ENCODE results near the gene STK32C.
"Not testable (repeated sequence)": the region's sequence is repeated elsewhere in the genome, so short reads cannot be mapped to it uniquely, and the experiment has no call there.

STK32C gene

GRCh38 chr10:132228616-132229015, 79.1 kb downstream of the STK32C start:
- H3K36me3 ChIP-seq (replicated peaks): no peaks in the 10 kb centered on the region
- H3K27me3 ChIP-seq (ENCODE audit: low read depth): no peaks in the 10 kb centered on the region
- no peak for DNase-seq (ENCODE audit: low spot score in 2 of 2)
- H3K4me1 ChIP-seq: no peaks in the 10 kb centered on the region
- in situ Hi-C loops (cut with MboI; ENCODE audit: low sequenced_read_pairs): loop anchor here (10.0 kb wide), 1 partner anchor 226 kb away; no protein-coding TSS in a partner anchor
- H3K4me3 ChIP-seq: no peak overlapping the region
- H3K9me3 ChIP-seq: no peaks in the 10 kb centered on the region

GRCh38 chr10:132227851-132228390, 79.8 kb downstream of the STK32C start:
- in situ Hi-C loops (cut with MboI; ENCODE audit: low sequenced_read_pairs): loop anchor here (10.0 kb wide), 1 partner anchor 227 kb away; no protein-coding TSS in a partner anchor
- no peak for DNase-seq (ENCODE audit: low spot score in 2 of 2)
- no peaks in the 10 kb centered on the region for H3K9me3 ChIP-seq
- no peaks in the 10 kb centered on the region for H3K36me3 ChIP-seq (replicated peaks)
- no peak overlapping the region for H3K4me3 ChIP-seq
- H3K4me1 ChIP-seq: no peaks in the 10 kb centered on the region
- H3K27me3 ChIP-seq (ENCODE audit: low read depth): no peaks in the 10 kb centered on the region

GRCh38 chr10:132226586-132227405, 81.0 kb downstream of the STK32C start:
- no peaks in the 10 kb centered on the region for H3K9me3 ChIP-seq
- no peak overlapping the region for H3K4me3 ChIP-seq
- H3K27me3 ChIP-seq (ENCODE audit: low read depth): no peaks in the 10 kb centered on the region
- DNase-seq (ENCODE audit: low spot score in 2 of 2): no peak
- H3K36me3 ChIP-seq (replicated peaks): no peaks in the 10 kb centered on the region
- no peaks in the 10 kb centered on the region for H3K4me1 ChIP-seq
- in situ Hi-C loops (cut with MboI; ENCODE audit: low sequenced_read_pairs): loop anchor here (10.0 kb wide), 1 partner anchor 228 kb away; no protein-coding TSS in a partner anchor

- no peak for DNase-seq (ENCODE audit: low spot score in 2 of 2)
- Histone ChIP-seq H3K36me3 (replicated peaks) (no peaks in the 10 kb centered on the region), H3K4me3 (no peak overlapping the region), H3K4me1 (no peaks in the 10 kb centered on the region), H3K9me3 (no peaks in the 10 kb centered on the region), H3K27me3 (ENCODE audit: low read depth) (no peaks in the 10 kb centered on the region)
- in situ Hi-C loops (cut with MboI; ENCODE audit: low sequenced_read_pairs): loop anchor here (10.0 kb wide), 1 partner anchor 229 kb away; no protein-coding TSS in a partner anchor
Observed at GRCh38 chr10:132225849-132226205, 81.9 kb downstream of the STK32C start.

GRCh38 chr10:132225073-132225848, 82.5 kb downstream of the STK32C start:
- Histone ChIP-seq H3K4me1 (no peaks in the 10 kb centered on the region), H3K9me3 (no peaks in the 10 kb centered on the region), H3K4me3 (no peak overlapping the region), H3K27me3 (ENCODE audit: low read depth) (no peaks in the 10 kb centered on the region), H3K36me3 (replicated peaks) (no peaks in the 10 kb centered on the region)
- in situ Hi-C loops (cut with MboI; ENCODE audit: low sequenced_read_pairs): loop anchor here (10.0 kb wide), 1 partner anchor 230 kb away; no protein-coding TSS in a partner anchor
- DNase-seq (ENCODE audit: low spot score in 2 of 2): no peak

GRCh38 chr10:132224343-132225072, 83.2 kb downstream of the STK32C start:
- no peak for DNase-seq (ENCODE audit: low spot score in 2 of 2)
- Histone ChIP-seq H3K36me3 (replicated peaks) (no peaks in the 10 kb centered on the region), H3K9me3 (no peaks in the 10 kb centered on the region), H3K4me3 (no peak overlapping the region), H3K27me3 (ENCODE audit: low read depth) (no peaks in the 10 kb centered on the region), H3K4me1 (no peaks in the 10 kb centered on the region)
- in situ Hi-C loops (cut with MboI; ENCODE audit: low sequenced_read_pairs): loop anchor here (5.0 to 25.0 kb wide), 3 partner anchors 128 to 413 kb away; no protein-coding TSS in a partner anchor

- no peaks in the 10 kb centered on the region for H3K4me1 ChIP-seq
- H3K27me3 ChIP-seq (ENCODE audit: low read depth): no peaks in the 10 kb centered on the region
- no peaks in the 10 kb centered on the region for H3K9me3 ChIP-seq
- DNase-seq (ENCODE audit: low spot score in 2 of 2): no peak
- H3K36me3 ChIP-seq (replicated peaks): no peaks in the 10 kb centered on the region
- H3K4me3 ChIP-seq: no peak overlapping the region
- in situ Hi-C loops (cut with MboI; ENCODE audit: low sequenced_read_pairs): loop anchor here (5.0 to 25.0 kb wide), 3 partner anchors 129 to 414 kb away; no protein-coding TSS in a partner anchor
Observed at GRCh38 chr10:132223611-132224342, 84.0 kb downstream of the STK32C start.

GRCh38 chr10:132223156-132223590, 84.6 kb downstream of the STK32C start:
- H3K36me3 ChIP-seq (replicated peaks): no peaks in the 10 kb centered on the region
- H3K27me3 ChIP-seq (ENCODE audit: low read depth): no peaks in the 10 kb centered on the region
- H3K4me3 ChIP-seq: no peak overlapping the region
- no peaks in the 10 kb centered on the region for H3K9me3 ChIP-seq
- in situ Hi-C loops (cut with MboI; ENCODE audit: low sequenced_read_pairs): loop anchor here (5.0 to 25.0 kb wide), 3 partner anchors 129 to 414 kb away; no protein-coding TSS in a partner anchor
- H3K4me1 ChIP-seq: no peaks in the 10 kb centered on the region
- DNase-seq (ENCODE audit: low spot score in 2 of 2): peak; percentile 82 to 90

- Histone ChIP-seq H3K27me3 (ENCODE audit: low read depth) (no peaks in the 10 kb centered on the region), H3K9me3 (no peaks in the 10 kb centered on the region), H3K4me3 (no peak overlapping the region), H3K36me3 (replicated peaks) (no peaks in the 10 kb centered on the region), H3K4me1 (no peaks in the 10 kb centered on the region)
- in situ Hi-C loops (cut with MboI; ENCODE audit: low sequenced_read_pairs): loop anchor here (5.0 to 25.0 kb wide), 3 partner anchors 130 to 415 kb away; no protein-coding TSS in a partner anchor
- no peak for DNase-seq (ENCODE audit: low spot score in 2 of 2)
Observed at GRCh38 chr10:132222726-132223125, 85.0 kb downstream of the STK32C start.

- H3K4me3 ChIP-seq; H3K9me3 ChIP-seq; DNase-seq (ENCODE audit: low spot score in 2 of 2); H3K27me3 ChIP-seq (ENCODE audit: low read depth); H3K4me1 ChIP-seq; H3K36me3 ChIP-seq (replicated peaks): not testable (repeated sequence)
- in situ Hi-C loops (cut with MboI; ENCODE audit: low sequenced_read_pairs): loop anchor here (5.0 to 25.0 kb wide), 3 partner anchors 131 to 416 kb away; no protein-coding TSS in a partner anchor
Observed at GRCh38 chr10:132220996-132221395, 86.8 kb downstream of the STK32C start.

- no peaks in the 10 kb centered on the region for H3K27me3 ChIP-seq (ENCODE audit: low read depth)
- peaks cover 8% of the 10 kb centered on the region for H3K9me3 ChIP-seq
- H3K36me3 ChIP-seq (replicated peaks): no peaks in the 10 kb centered on the region
- DNase-seq (ENCODE audit: low spot score in 2 of 2): no peak
- no peak overlapping the region for H3K4me3 ChIP-seq
- in situ Hi-C loops (cut with MboI; ENCODE audit: low sequenced_read_pairs): loop anchor here (5.0 to 25.0 kb wide), 3 partner anchors 132 to 417 kb away; no protein-coding TSS in a partner anchor
- no peaks in the 10 kb centered on the region for H3K4me1 ChIP-seq
Observed at GRCh38 chr10:132220061-132220460, 87.7 kb downstream of the STK32C start.

GRCh38 chr10:132219486-132219885, 88.3 kb downstream of the STK32C start:
- in situ Hi-C loops (cut with MboI; ENCODE audit: low sequenced_read_pairs): loop anchor here (25.0 kb wide), 1 partner anchor 418 kb away; no protein-coding TSS in a partner anchor
- no peak for DNase-seq (ENCODE audit: low spot score in 2 of 2)
- no peaks in the 10 kb centered on the region for H3K4me1 ChIP-seq

More at GRCh38 chr10:132219486-132219885, 88.3 kb downstream of the STK32C start:
- no peak overlapping the region for H3K4me3 ChIP-seq
- H3K36me3 ChIP-seq (replicated peaks): no peaks in the 10 kb centered on the region
- peaks cover 8% of the 10 kb centered on the region for H3K9me3 ChIP-seq
- H3K27me3 ChIP-seq (ENCODE audit: low read depth): no peaks in the 10 kb centered on the region

All from HAP-1 (cell line).